GM21515 (cell line): ENCODE results near the gene TNN.

Experiments
- ATAC-seq: cut with Tn5 transposase; IDR thresholded peaks from one replicate; pipeline ENCODE4 v1.9.1; 2021; ENCODE audit not compliant: unreplicated experiment

Gene TNN

GRCh38 chr1:175172503-175172902, 104.9 kb downstream of the TNN start:
- no peak for ATAC-seq

- ATAC-seq, result no peak
Observed at GRCh38 chr1:175173531-175173930, 105.9 kb downstream of the TNN start.

GRCh38 chr1:175174309-175175102, 106.9 kb downstream of the TNN start:
- ATAC-seq, result peak; percentile 79

GRCh38 chr1:175176246-175176645, 108.6 kb downstream of the TNN start:
- ATAC-seq, result no peak

GRCh38 chr1:175178056-175178455, 110.4 kb downstream of the TNN start:
- no peak for ATAC-seq

GRCh38 chr1:175178456-175178855, 110.8 kb downstream of the TNN start:
- ATAC-seq, result no peak

GRCh38 chr1:175179837-175180590, 112.4 kb downstream of the TNN start:
- no peak for ATAC-seq

- no peak for ATAC-seq
Observed at GRCh38 chr1:175182201-175182746, 114.6 kb downstream of the TNN start.

- ATAC-seq, result no peak
Observed at GRCh38 chr1:175183586-175183985, 116.0 kb downstream of the TNN start.

- no peak for ATAC-seq
Observed at GRCh38 chr1:175185903-175186302, 118.3 kb downstream of the TNN start.

GRCh38 chr1:175186433-175187160, 119.0 kb downstream of the TNN start:
- no peak for ATAC-seq

- peak; percentile 52 for ATAC-seq
Observed at GRCh38 chr1:175188936-175189335, 121.3 kb downstream of the TNN start.

GRCh38 chr1:175191659-175192058, 124.0 kb downstream of the TNN start:
- peak; percentile 24 for ATAC-seq

GRCh38 chr1:175192111-175192629, 124.5 kb downstream of the TNN start:
- ATAC-seq, result peak; percentile 0

- peak; percentile 56 for ATAC-seq
Observed at GRCh38 chr1:175192630-175193526, 125.2 kb downstream of the TNN start, which contains the start of gene KIAA0040. KIAA0040 (minus strand) TSS chr1:175192776; CDS start chr1:175161013, 31,763 bp downstream.

GRCh38 chr1:175193527-175193910, 125.9 kb downstream of the TNN start:
- no peak for ATAC-seq

- ATAC-seq, result no peak
Observed at GRCh38 chr1:175195281-175195680, 127.6 kb downstream of the TNN start.

GRCh38 chr1:175195798-175196197, 128.2 kb downstream of the TNN start:
- no peak for ATAC-seq

GRCh38 chr1:175197531-175197930, 129.9 kb downstream of the TNN start:
- no peak for ATAC-seq
